Measurements from ENCODE around the gene LYPLA2. TPM values are rescaled to one million over a fixed set of nuclear protein-coding genes. Genes with fewer than 3 reads are reported as not detected.

LYPLA2 gene
- total and polyA plus RNA-seq, 4 donors: 26.3 to 71.1 (median 43.2) TPM

- no peaks in the 10 kb centered on the region for H3K9me3 ChIP-seq (ENCODE audit: control insufficient read depth in 4 of 4, low read length in 3 of 4)
- H3K4me3 ChIP-seq (ENCODE audit: low read depth in 1 of 3, low read length in 3 of 3): no peak overlapping the region
- no peaks in the 10 kb centered on the region for H3K27me3 ChIP-seq (ENCODE audit: control insufficient read depth in 4 of 4, insufficient read depth in 4 of 4, low read length in 3 of 4)
- no peak overlapping the region for H3K9ac ChIP-seq (ENCODE audit: low read depth in 1 of 2, low read length in 2 of 2)
- no peak for TF ChIP-seq SP1 (IDR thresholded peaks at IDR 0.05)
- no peak for TF ChIP-seq JUND (IDR thresholded peaks at IDR 0.05)
- DNase-seq (ENCODE audit: low spot score): no peak
- WGBS: 85% methylated on average over 5 of the region's 5 CpGs
- H3K4me1 ChIP-seq (ENCODE audit: control insufficient read depth in 4 of 4, insufficient read depth in 4 of 4, low read length in 3 of 4): peaks cover 9 to 45% (median 39%) of the 10 kb centered on the region in 4 donors
- H3K27ac ChIP-seq (ENCODE audit: low read depth in 1 of 2, low read length in 2 of 2): no peak overlapping the region
- peaks cover 1 to 25% (median 11%) of the 10 kb centered on the region in 4 donors for H3K36me3 ChIP-seq (ENCODE audit: control insufficient read depth in 4 of 4, insufficient read depth in 3 of 4, low read depth in 1 of 4, low read length in 3 of 4)
Observed at GRCh38 chr1:23803674-23804073, 12.7 kb downstream of the LYPLA2 start.

DNA sequence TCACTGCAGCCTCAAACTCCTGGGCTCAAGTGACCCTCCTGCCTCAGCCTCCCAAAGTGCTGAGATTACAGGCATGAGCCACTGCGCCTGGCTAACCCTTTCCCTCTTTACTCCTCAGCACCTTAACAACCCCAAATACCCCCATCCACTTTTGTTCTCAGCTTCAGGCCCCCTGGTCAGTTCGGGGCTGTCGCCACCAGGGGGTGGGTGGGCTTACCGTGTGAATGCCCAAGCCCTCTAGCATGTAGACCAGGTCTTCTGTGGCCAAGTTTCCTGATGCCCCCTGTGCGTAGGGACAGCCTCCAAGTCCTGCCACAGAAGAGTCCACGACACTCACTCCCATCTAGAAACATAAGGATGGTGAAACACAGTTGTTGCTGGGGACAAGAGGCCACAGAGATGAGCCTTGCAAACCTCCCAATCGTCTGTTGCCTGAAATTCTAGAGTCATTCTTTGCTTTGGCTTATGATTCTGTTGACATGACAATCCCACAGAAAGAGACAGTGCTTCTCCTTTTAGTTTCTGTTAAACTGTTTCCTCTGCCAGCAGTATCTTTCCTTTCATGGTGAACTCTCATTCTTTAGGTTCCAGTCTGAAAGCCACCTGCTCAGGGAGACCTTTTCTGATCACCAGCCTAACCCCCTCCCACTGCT, 13.4 kb downstream of the LYPLA2 start:
- no peaks in the 10 kb centered on the region for H3K9me3 ChIP-seq (ENCODE audit: control insufficient read depth in 4 of 4, low read length in 3 of 4)
- H3K4me3 ChIP-seq (ENCODE audit: low read depth in 1 of 3, low read length in 3 of 3): no peak overlapping the region
- no peak for DNase-seq (ENCODE audit: low spot score)
- 74% methylated on average over 7 of the region's 7 CpGs for WGBS
- TF ChIP-seq FOXA1 (IDR thresholded peaks at IDR 0.05) (no peak), JUND (IDR thresholded peaks at IDR 0.05) (no peak), TAF1 (conservative IDR thresholded peaks at IDR 0.05) (no peak), RXRA (IDR thresholded peaks at IDR 0.05) (no peak), EGR1 (IDR thresholded peaks at IDR 0.05; ENCODE audit: low read depth in 2 of 2) (no peak), FOXA2 (IDR thresholded peaks at IDR 0.05) (no peak), HNF4A (conservative IDR thresholded peaks at IDR 0.05) (no peak), REST (IDR thresholded peaks at IDR 0.05) (no peak), SP1 (IDR thresholded peaks at IDR 0.05) (no peak)
- TF ChIP-seq, protein P1, sequence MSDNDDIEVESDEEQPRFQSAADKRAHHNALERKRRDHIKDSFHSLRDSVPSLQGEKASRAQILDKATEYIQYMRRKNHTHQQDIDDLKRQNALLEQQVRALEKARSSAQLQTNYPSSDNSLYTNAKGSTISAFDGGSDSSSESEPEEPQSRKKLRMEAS (IDR thresholded peaks at IDR 0.05): no peak
- TF ChIP-seq, protein P2, sequence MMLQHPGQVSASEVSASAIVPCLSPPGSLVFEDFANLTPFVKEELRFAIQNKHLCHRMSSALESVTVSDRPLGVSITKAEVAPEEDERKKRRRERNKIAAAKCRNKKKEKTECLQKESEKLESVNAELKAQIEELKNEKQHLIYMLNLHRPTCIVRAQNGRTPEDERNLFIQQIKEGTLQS (IDR thresholded peaks at IDR 0.05): no peak
- TF ChIP-seq, protein P3, sequence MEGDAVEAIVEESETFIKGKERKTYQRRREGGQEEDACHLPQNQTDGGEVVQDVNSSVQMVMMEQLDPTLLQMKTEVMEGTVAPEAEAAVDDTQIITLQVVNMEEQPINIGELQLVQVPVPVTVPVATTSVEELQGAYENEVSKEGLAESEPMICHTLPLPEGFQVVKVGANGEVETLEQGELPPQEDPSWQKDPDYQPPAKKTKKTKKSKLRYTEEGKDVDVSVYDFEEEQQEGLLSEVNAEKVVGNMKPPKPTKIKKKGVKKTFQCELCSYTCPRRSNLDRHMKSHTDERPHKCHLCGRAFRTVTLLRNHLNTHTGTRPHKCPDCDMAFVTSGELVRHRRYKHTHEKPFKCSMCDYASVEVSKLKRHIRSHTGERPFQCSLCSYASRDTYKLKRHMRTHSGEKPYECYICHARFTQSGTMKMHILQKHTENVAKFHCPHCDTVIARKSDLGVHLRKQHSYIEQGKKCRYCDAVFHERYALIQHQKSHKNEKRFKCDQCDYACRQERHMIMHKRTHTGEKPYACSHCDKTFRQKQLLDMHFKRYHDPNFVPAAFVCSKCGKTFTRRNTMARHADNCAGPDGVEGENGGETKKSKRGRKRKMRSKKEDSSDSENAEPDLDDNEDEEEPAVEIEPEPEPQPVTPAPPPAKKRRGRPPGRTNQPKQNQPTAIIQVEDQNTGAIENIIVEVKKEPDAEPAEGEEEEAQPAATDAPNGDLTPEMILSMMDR (IDR thresholded peaks at IDR 0.05; ENCODE audit: low read depth, low read length, missing input control): no peak
- H3K27me3 ChIP-seq (ENCODE audit: control insufficient read depth in 4 of 4, insufficient read depth in 4 of 4, low read length in 3 of 4): no peaks in the 10 kb centered on the region
- no peak overlapping the region for H3K27ac ChIP-seq (ENCODE audit: low read depth in 1 of 2, low read length in 2 of 2)
- peaks cover 4 to 38% (median 33%) of the 10 kb centered on the region in 4 donors for H3K4me1 ChIP-seq (ENCODE audit: control insufficient read depth in 4 of 4, insufficient read depth in 4 of 4, low read length in 3 of 4)
- peaks cover 0 to 25% (median 11%) of the 10 kb centered on the region in 4 donors for H3K36me3 ChIP-seq (ENCODE audit: control insufficient read depth in 4 of 4, insufficient read depth in 3 of 4, low read depth in 1 of 4, low read length in 3 of 4)
- H3K9ac ChIP-seq (ENCODE audit: low read depth in 1 of 2, low read length in 2 of 2): no peak overlapping the region

Data from liver (tissue), 9 donors.